ENCODE data around the gene RALBP1.

RALBP1 gene

DNA sequence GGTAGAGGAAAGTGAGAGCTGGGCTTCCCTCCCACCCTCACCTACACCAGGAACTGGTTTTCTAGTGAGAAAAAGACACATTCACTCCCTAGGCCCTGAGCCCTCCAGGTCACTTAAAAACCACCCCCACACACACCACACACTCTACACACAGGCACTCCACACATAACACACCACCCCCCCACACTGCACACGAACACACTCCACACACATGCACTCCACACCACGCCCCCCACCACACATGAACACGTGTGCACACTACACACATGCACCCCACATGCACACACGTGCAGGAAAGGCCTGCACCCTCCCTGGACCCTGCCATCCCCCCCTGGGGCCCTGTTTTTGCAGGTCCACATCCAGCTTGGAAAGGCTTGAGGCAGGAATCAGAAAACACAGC, 67.6 kb downstream of the RALBP1 start:
- in situ Hi-C loops (cut with MboI; ENCODE audit: low sequenced_read_pairs, unreplicated experiment), result loop anchor here (25.0 kb wide), 1 partner anchor 906 kb away; no protein-coding TSS in a partner anchor
- TF ChIP-seq, protein P1, sequence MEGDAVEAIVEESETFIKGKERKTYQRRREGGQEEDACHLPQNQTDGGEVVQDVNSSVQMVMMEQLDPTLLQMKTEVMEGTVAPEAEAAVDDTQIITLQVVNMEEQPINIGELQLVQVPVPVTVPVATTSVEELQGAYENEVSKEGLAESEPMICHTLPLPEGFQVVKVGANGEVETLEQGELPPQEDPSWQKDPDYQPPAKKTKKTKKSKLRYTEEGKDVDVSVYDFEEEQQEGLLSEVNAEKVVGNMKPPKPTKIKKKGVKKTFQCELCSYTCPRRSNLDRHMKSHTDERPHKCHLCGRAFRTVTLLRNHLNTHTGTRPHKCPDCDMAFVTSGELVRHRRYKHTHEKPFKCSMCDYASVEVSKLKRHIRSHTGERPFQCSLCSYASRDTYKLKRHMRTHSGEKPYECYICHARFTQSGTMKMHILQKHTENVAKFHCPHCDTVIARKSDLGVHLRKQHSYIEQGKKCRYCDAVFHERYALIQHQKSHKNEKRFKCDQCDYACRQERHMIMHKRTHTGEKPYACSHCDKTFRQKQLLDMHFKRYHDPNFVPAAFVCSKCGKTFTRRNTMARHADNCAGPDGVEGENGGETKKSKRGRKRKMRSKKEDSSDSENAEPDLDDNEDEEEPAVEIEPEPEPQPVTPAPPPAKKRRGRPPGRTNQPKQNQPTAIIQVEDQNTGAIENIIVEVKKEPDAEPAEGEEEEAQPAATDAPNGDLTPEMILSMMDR (IDR thresholded peaks at IDR 0.05; ENCODE audit: borderline replicate concordance, control extremely low read depth, extremely low read depth, insufficient read depth, missing control alignments), result no peak
- no peak for DNase-seq (ENCODE audit: low spot score)

GRCh38 chr18:9545029-9545428, 69.7 kb downstream of the RALBP1 start:
- in situ Hi-C loops (cut with MboI; ENCODE audit: low sequenced_read_pairs, unreplicated experiment), result loop anchor here (25.0 kb wide), 1 partner anchor 908 kb away; no protein-coding TSS in a partner anchor
- DNase-seq (ENCODE audit: low spot score), result no peak
- TF ChIP-seq, protein P1 (IDR thresholded peaks at IDR 0.05; ENCODE audit: borderline replicate concordance, control extremely low read depth, extremely low read depth, insufficient read depth, missing control alignments), result no peak

GRCh38 chr18:9546468-9546867, 71.2 kb downstream of the RALBP1 start:
- in situ Hi-C loops (cut with MboI; ENCODE audit: low sequenced_read_pairs, unreplicated experiment), result loop anchor here (25.0 kb wide), 1 partner anchor 909 kb away; no protein-coding TSS in a partner anchor
- TF ChIP-seq, protein P1 (IDR thresholded peaks at IDR 0.05; ENCODE audit: borderline replicate concordance, control extremely low read depth, extremely low read depth, insufficient read depth, missing control alignments), result no peak
- DNase-seq (ENCODE audit: low spot score), result no peak

DNA sequence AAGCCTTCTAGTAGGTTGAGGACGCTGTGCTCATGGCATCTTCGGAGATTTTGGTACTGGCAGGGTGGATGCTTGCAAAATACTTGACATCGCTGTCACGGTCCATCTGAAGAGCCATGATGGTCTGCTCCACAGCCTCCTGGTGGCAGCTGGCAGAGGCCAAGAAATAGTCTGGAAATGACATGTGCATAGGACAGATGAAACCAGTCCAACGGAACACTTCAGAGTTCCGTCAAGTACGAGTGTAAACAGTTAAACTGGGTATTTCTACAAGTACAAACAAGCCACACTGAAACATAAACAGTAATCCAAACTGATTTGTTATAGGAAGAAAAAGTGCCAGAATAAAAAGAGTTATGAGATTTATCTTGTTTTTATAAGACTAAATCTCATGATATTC, 72.5 kb downstream of the RALBP1 start:
- DNase-seq (ENCODE audit: low spot score), result no peak
- in situ Hi-C loops (cut with MboI; ENCODE audit: low sequenced_read_pairs, unreplicated experiment), result loop anchor here (25.0 kb wide), 1 partner anchor 910 kb away; no protein-coding TSS in a partner anchor

DNA sequence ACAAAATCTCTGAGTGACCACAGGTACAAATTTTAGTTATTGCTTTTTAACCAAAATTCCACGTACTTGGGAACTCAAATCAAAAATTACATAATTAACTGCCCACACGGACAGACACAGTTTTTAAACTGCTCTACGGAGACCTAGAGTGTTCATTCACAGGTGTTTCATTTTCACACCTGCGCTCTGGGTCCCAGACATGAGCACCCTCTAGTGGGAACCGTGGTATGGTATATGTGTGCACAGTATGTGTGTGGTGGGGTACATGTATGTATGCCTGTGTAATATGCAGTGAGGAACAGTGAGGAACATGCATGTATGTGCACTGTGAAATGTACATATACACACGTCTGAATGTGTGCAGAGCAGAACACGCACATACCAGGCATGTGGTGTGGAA, 74.1 kb downstream of the RALBP1 start:
- DNase-seq (ENCODE audit: low spot score), result no peak
- TF ChIP-seq, protein P1 (IDR thresholded peaks at IDR 0.05; ENCODE audit: borderline replicate concordance, control extremely low read depth, extremely low read depth, insufficient read depth, missing control alignments), result no peak

More for the DNA sequence above, 72.5 kb downstream of the RALBP1 start:
- TF ChIP-seq, protein P1 (IDR thresholded peaks at IDR 0.05; ENCODE audit: borderline replicate concordance, control extremely low read depth, extremely low read depth, insufficient read depth, missing control alignments), result no peak

DNA sequence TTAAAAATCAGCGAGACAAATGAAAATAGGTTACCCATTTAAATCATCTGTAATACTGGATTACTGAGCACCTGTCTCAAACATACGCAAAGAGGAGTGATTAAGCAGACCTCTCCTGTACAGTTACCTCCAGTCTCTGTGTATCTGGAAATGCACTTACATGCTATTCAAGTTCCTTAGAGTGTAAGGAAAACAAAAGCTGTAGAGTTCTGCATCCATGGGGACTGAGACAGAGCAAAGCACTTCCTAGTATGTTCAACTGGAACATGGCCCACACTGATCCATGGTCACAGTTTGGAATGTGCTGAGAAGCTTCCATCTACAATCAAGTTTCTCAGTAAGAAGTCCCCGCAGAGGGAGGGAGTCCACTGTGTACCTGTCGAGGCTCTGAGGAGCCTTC, 75.1 kb downstream of the RALBP1 start:
- DNase-seq (ENCODE audit: low spot score), result no peak
- TF ChIP-seq, protein P1 (IDR thresholded peaks at IDR 0.05; ENCODE audit: borderline replicate concordance, control extremely low read depth, extremely low read depth, insufficient read depth, missing control alignments), result no peak
- in situ Hi-C loops (cut with MboI; ENCODE audit: low sequenced_read_pairs, unreplicated experiment), result no loop called here

More for the DNA sequence above, 74.1 kb downstream of the RALBP1 start:
- in situ Hi-C loops (cut with MboI; ENCODE audit: low sequenced_read_pairs, unreplicated experiment), result loop anchor here (25.0 kb wide), 1 partner anchor 912 kb away; no protein-coding TSS in a partner anchor

Data from GM13976 (cell line).